GM12865 (cell line): ENCODE measurements around the gene CPEB3.

Source experiments
- DNase-seq: peaks from one replicate; pipeline ENCODE4 v3.0.0; 2010; ENCODE audit warnings: low read depth
- H3K4me3 ChIP-seq: 2 replicates; pipeline ENCODE4 v1.5.1; 2011; ENCODE audit warnings: mild to moderate bottlenecking, low read depth, low read length, control low read depth
- TF ChIP-seq, protein P1 (sequence below): IDR thresholded peaks from 2 replicates; pipeline ENCODE4 v1.5.1; 2011; ENCODE audit warnings: low read length, control low read depth, low read depth, inconsistent platforms; ENCODE audit not compliant: insufficient read depth; ENCODE audit errors: missing control alignments

CPEB3 gene

DNA sequence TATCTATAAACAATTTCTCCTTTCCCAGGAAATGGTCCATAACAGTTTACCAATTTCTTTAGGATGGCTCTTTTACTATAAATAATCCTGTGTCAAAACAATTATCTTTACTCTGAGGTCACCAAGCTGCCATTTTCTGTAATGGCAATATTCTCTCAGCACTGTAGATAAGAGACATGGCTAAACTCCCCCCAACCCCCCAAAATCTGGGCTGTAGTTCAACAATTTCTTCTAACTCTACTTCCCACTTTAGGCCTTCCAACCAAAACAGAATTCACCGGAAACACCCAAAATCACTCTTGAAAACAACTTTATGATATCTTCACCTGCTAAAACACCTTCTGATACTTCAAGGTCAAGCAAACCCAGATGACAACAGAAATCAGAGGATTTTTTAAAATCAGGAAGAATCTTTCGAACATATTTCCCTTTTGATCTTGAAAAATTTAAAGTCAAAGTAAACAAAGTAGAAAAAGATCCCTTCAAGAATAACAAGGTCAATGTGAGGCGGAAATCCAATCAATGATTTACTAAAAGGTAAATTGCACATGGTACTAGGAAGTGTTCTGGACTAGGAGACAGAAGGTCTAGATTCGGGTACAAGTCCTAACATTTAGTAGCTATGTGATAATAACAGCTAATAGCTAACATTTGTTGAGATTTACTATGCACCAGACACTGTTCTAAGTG lies 176.8 kb downstream of the CPEB3 start:
- no peak for DNase-seq
- TF ChIP-seq, protein P1, sequence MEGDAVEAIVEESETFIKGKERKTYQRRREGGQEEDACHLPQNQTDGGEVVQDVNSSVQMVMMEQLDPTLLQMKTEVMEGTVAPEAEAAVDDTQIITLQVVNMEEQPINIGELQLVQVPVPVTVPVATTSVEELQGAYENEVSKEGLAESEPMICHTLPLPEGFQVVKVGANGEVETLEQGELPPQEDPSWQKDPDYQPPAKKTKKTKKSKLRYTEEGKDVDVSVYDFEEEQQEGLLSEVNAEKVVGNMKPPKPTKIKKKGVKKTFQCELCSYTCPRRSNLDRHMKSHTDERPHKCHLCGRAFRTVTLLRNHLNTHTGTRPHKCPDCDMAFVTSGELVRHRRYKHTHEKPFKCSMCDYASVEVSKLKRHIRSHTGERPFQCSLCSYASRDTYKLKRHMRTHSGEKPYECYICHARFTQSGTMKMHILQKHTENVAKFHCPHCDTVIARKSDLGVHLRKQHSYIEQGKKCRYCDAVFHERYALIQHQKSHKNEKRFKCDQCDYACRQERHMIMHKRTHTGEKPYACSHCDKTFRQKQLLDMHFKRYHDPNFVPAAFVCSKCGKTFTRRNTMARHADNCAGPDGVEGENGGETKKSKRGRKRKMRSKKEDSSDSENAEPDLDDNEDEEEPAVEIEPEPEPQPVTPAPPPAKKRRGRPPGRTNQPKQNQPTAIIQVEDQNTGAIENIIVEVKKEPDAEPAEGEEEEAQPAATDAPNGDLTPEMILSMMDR: no peak

DNA sequence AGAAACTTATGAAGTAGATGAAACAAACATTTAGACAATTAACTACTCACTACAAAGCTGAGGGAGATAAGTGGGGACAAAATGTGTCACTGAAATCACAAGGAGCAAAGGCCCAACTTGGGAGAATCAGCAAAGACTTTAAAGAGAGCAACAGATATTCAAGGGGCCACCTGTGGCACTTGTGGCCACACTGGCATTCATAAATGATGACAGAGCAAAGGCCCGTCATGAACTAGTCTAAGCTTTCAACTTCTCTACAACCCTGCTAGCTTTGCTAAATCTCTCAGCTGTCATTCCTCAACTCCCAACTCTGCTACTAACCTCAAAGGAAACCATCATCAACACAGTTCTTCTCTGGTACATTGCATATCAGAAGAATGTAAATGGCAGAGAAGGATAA lies 178.4 kb downstream of the CPEB3 start:
- no peak overlapping the region for H3K4me3 ChIP-seq
- TF ChIP-seq, protein P1: no peak
- DNase-seq: no peak

More for the DNA sequence above, 176.8 kb downstream of the CPEB3 start:
- no peak overlapping the region for H3K4me3 ChIP-seq

DNA sequence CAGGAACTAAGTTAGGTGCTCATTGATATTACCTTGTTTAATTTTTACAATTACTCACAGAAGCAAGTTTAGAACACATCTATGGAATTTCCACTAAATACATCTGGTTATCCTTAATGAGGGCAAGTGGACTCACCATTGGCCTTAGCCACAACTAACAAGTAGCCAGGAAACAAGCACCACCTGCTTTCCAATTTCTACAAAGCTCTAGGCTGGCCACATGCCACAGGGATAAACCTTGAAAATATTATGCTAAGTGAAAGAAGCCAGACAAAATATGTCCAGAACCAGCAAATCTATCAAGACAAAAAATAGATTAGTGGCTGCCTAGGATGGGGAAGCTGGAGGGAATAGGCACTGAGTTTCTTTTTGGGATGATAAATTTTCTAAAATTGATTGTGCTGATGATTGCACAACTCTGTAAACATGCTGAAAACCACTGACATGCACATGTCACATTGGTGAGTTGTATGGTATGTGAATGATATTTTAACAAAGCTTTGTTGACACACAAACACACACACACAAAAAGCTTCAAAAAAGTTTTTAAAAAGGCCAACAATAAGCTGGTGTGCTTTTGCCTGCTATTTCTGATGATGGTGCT lies 179.4 kb downstream of the CPEB3 start:
- no peak overlapping the region for H3K4me3 ChIP-seq
- no peak for DNase-seq
- TF ChIP-seq, protein P1: no peak

DNA sequence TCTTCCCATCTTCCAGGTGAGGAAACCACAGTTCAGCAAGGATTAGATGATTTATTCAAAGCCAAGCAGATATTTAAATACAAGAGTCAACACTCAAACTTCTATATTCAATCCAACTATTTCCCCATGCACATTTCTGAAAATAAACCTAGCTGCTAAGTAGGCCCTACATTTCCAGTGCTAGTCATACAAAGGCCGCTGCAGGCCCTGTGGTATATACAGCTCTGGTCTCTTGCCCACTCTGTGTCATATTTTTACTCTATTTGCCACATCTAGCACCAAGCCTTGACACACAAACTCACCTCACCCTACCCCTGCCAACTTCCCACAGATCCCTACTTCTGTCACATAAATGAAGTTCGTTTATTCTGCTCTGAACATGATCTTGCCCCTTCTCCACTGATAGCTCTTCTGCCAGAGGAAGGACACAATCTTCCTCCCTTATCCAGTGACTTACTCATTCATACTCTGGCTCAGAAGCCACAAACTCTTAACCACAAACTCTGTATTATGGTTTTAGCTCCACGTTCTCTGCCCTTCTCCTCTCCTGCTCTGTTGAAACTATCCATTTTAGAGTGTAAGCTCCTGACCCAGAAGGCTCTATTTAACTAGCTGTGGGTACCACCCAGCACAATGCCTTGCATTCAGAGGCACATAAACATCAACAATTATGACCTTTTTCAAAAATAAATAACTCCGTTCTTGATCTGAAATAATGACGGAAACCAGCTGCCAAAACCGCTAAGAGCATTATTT lies 180.7 kb downstream of the CPEB3 start:
- H3K4me3 ChIP-seq: no peak overlapping the region
- TF ChIP-seq, protein P1: no peak
- DNase-seq: no peak

DNA sequence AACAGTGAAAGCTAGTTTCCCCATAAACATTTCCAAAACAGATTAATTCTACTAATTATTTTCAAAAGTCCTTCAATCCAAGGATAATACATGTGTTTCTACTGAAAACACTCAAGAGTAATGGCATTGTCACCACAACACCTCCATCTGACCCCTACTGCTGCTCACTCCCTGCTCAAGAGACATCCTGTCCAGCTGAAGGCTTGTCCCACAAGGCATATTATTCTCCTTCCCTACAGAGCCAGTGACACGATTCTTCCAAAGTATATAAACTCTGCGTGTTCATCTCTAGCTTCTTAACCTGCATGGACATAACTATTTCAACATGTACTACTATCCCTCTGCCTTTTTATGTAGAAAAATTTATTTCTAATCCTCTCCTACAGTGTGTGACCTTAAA lies 182.1 kb downstream of the CPEB3 start:
- DNase-seq: no peak
- no peak overlapping the region for H3K4me3 ChIP-seq
- TF ChIP-seq, protein P1: no peak

DNA sequence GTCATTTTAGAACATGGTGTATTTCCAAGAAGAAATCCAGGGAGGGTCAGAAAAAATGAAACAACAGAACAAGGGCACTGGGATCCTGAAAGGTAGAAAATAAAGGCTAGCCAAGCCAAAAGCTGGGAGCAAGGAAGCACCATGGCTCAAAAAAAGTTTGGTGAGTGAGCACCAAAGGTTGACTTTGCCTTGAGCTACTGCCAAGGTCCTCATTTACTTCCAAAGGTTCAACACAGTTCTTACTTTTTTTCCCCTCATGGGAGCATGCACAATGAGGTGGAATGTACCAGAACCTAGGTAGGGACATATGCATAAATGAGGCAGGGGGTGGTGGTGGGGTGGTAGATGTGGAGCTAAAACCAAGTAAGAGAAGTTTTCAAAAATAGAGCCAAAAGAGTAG lies 182.8 kb downstream of the CPEB3 start:
- no peak for DNase-seq
- no peak overlapping the region for H3K4me3 ChIP-seq
- TF ChIP-seq, protein P1: no peak
